Measurements from ENCODE around the gene UNC93A.
"Not testable (repeated sequence)": the region's sequence is repeated elsewhere in the genome, so short reads cannot be mapped to it uniquely, and the experiment has no call there.

The UNC93A gene

DNA sequence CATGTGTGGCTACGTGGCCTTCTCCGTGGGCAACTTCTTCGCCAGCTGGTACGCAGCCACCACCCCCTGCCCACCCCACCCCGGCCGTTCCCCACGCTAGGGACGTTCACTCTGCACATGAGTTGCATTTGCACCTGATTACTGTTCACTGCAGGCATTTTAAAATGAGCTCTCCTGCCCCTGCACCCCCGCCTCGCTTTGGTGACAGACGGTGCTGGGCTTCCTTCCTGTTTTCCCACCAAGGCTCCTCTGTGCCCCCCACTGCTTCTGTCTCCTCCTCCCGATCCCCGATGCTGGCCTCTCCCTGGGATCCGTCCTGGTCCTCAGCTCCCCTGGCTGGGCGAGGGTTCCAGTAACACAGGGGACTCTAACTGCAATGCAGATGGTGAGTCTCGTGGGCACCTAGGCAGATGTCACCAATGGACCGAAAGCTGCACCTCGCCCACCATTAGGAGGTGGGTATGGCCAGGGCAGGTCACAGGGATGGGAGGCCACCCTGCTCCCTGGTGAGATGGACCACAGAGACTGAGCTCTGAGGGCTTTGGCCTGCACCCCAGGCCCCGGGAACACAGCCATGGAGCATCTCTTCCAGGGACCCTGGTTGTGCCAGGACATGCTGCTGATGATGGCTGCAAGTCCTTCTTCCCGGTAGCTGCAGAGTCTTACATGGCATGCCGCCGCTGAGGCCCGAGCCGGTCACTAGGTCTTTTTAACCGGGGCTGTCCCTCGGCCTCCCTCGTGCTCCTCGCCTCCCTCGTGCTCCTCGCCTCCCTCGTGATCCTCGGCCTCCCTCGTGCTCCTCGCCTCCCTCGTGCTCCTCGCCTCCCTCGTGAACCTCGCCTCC is 3.8 kb downstream of the UNC93A start:
- no peak for DNase-seq

- DNase-seq = no peak
These were observed 4.6 kb downstream of the UNC93A start for GRCh38 chr6:167295495-167296292.

DNA sequence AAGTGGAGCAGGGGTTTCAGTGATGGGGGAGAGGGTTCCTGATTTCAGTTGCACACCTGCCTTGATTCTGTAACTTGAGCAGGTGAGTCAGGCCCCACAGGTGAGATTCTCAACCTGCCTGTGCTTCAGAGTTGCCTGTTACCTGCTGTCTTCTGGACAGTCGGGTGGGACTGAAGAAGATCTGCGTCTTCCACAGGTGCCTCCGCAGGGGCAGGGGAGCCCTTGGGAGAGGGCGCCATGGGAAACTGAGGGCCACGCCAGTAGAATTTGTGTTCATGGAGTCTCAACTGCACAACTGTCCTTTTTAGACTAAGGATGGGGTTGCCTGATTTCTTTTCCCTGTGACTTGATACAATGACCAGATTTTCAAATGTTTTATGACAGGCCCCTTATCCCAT is 5.2 kb downstream of the UNC93A start:
- DNase-seq = no peak

GRCh38 chr6:167296902-167297301 is 5.8 kb downstream of the UNC93A start:
- no peak for DNase-seq

GRCh38 chr6:167298127-167298526 is 7.0 kb downstream of the UNC93A start:
- no peak for DNase-seq

DNA sequence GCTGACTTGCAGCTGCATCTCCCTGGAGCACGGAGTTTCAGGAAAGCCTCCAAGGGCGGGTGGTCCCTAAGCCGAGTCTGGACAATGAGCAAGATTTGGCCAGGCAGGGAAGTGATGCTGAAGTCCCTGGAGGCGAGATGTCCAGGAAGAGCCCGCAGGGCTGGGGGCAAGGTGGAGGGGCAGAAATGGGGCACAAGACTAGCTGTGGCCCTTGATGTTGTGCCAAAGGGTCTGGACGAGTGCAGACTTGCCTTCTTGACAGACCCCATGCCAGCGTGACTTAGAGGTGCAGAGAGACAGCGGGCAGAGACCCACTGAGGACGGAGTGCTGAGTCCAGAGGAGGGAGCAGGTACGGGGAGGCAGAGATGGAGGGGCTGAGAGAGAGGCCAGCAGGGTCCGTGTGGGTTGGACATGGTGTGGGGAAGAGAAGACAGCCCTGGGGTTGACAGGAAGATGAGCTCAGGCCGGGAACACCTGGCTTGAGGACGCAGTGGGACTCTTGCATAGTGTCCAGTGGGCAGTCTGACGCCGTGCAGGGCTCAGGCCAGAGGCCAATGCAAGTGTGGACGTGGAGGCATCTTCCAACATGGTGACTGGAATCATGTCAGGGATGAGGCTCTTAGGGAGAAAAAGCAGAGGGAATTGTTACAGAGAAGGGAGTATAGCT is 8.7 kb downstream of the UNC93A start:
- no peak for DNase-seq

DNA sequence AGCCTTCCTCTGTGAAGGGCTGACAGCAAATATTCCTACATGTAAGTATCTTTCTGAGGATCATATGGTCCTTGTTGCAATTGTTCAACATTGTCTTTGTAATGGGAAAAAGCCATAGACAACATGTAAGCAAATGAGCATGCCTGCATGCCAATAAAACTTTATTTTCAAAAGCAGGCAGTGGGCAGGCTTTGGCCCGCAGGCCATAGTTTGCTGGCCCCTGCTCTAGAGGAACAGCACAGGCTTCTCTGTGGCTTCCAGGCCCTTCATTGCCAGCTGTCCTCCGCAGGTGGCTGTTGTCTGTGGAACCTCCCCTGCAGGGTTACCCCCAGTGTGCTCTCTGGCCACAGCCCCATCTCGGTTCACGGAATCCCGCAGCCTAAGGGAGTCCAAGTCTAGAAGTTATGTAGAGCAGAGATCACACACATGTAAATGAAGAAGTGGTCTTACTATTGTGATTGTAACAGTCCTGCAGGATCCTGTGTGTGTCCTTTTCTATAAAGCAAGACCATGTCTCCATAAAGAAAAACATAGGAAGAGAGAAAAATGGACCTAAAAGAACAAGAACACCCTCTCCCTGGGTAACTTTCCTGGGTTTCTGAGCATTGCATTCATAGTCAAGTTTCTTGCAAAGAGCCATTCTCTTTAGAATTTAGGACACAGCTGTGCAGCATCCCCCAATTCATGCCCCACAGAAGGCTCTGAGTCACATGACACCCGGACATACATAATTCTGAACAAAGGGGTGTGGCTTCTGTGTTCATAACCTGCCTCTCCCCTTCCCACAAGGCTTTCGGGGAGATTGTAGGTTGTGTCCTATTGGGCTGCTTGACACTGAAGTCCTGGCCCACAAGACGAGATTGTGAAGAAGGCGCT is 10.0 kb downstream of the UNC93A start:
- DNase-seq = no peak

- DNase-seq = no peak
These were observed 11.0 kb downstream of the UNC93A start for GRCh38 chr6:167302074-167302473.

- no peak for DNase-seq
These were observed 11.7 kb downstream of the UNC93A start for GRCh38 chr6:167302796-167303195.

GRCh38 chr6:167303675-167304625 is 12.8 kb downstream of the UNC93A start:
- no peak for DNase-seq

- no peak for DNase-seq
These were observed 13.8 kb downstream of the UNC93A start for GRCh38 chr6:167304912-167305311.

- no peak for DNase-seq
These were observed 14.7 kb downstream of the UNC93A start for GRCh38 chr6:167305796-167306195.

- no peak for DNase-seq
These were observed 15.4 kb downstream of the UNC93A start for GRCh38 chr6:167306401-167306998.

DNA sequence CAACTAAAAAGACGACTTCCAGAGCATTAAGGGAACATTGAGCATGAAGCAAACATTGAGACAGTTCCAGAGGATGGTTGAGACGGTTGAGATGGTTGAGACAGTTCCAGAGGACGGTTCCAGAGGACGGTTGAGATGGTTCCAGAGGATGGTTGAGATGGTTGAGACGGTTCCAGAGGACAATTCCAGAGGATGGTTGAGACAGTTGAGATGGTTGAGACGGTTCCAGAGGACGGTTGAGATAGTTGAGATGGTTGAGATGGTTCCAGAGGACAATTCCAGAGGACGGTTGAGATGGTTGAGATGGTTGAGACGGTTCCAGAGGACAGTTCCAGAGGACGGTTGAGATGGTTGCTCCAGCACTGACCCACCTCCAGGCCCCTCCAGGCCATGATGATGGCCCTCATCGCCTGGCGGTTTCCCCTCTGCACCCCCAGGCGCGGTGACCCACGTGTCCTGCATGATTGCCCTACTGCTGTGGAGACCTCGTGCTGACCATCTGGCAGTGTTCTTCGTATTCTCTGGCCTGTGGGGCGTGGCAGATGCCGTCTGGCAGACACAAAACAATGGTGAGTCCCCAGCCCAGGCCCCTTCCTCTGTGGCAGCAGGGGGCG is 16.3 kb downstream of the UNC93A start:
- DNase-seq = no peak

- no peak for DNase-seq
These were observed 17.1 kb downstream of the UNC93A start for GRCh38 chr6:167308207-167308606.

GRCh38 chr6:167309355-167310192 is 18.5 kb downstream of the UNC93A start:
- not testable (repeated sequence) for DNase-seq

DNA sequence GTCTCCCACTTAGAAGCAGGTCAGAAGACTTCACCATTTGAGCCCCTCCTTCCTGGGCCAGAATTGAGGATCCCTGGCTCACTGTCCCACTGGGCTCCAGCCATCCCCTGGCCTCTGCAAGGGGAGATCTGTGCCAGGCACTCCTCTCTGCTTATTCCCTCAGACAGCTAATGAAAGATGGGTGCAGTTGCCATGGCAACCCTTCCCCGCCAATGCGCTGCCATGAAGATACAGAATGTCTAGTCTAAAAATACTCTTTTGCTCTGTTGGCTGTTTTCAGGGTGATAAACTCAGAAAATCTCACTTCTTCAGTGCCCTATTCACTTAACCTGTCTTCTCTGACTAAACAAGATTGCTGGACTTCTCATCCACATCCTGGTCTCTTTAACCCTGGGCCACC is 20.2 kb downstream of the UNC93A start:
- peak in 2 of 3 experiments; percentile 38 to 74 for DNase-seq

DNA sequence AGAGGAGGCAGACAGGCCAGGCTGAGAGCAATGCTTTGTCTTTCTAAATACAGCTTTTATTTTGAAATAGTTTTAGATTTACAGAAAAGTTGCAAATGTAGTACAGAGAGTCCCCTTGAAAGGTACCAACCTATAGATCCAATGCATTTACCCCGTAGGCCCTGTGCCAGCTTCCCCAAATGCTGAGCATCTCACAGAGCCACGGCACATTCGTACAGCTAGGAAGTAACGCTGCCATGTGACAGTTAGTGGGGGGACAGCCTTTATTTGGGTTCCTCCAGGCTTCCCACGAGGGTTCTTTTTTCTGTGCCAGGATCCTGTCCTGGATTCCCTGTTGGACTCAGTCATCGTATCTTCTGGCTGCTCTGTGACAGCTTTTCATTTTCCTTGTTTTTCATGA is 20.6 kb downstream of the UNC93A start:
- not testable (repeated sequence) for DNase-seq

GRCh38 chr6:167314180-167314821 is 23.2 kb downstream of the UNC93A start:
- no peak for DNase-seq

Data from NCI-H1417 (cell line).